Glutamatergic neuron (in vitro differentiated cells): ENCODE data around the gene SCN8A. TPM values are rescaled to one million over a fixed set of nuclear protein-coding genes. Genes with fewer than 3 reads are reported as not detected.
"Not testable (repeated sequence)": the region's sequence is repeated elsewhere in the genome, so short reads cannot be mapped to it uniquely, and the experiment has no call there.

Source experiments
- DNase-seq: peaks from one replicate; pipeline ENCODE4 v3.0.0; 2022
- H3K27ac Mint-ChIP-seq: one replicate; pipeline ENCODE4 v1.8.0; 2020; ENCODE audit warnings: mild to moderate bottlenecking, mixed read lengths, inconsistent platforms; ENCODE audit not compliant: unreplicated experiment
- H3K27me3 Mint-ChIP-seq: one replicate; pipeline ENCODE4 v1.8.0; 2020; ENCODE audit warnings: mild to moderate bottlenecking, moderate library complexity, mixed read lengths, inconsistent platforms; ENCODE audit not compliant: unreplicated experiment
- H3K36me3 Mint-ChIP-seq: one replicate; pipeline ENCODE4 v1.8.0; 2020; ENCODE audit warnings: mild to moderate bottlenecking, mixed read lengths, inconsistent platforms; ENCODE audit not compliant: unreplicated experiment
- H3K4me1 Mint-ChIP-seq: one replicate; pipeline ENCODE4 v1.8.0; 2020; ENCODE audit warnings: mild to moderate bottlenecking, low read depth, mixed read lengths, inconsistent platforms; ENCODE audit not compliant: unreplicated experiment
- H3K4me3 Mint-ChIP-seq: one replicate; pipeline ENCODE4 v1.8.0; 2020; ENCODE audit warnings: mild to moderate bottlenecking, mixed read lengths, inconsistent platforms; ENCODE audit not compliant: unreplicated experiment
- H3K9me3 Mint-ChIP-seq: one replicate; pipeline ENCODE4 v1.8.0; 2020; ENCODE audit warnings: mild to moderate bottlenecking, moderate library complexity, mixed read lengths, inconsistent platforms; ENCODE audit not compliant: unreplicated experiment
- CTCF ChIP-seq: fragments of 200-600 bp; sonication (generic); IDR thresholded peaks from one replicate; pipeline ENCODE4 v1.5.0; 2021; ENCODE audit not compliant: partially characterized antibody, unreplicated experiment
- total RNA-seq: library from RNA; stranded (reverse); fragmentation: NEBNext Ultra II Directional; extraction: Animal tissue kit (Norgen Biotek cat#: 25700); gene quantifications from one replicate; pipeline ENCODE4 v1.2.1, GENCODE V29; 2021; ENCODE audit not compliant: unreplicated experiment

Gene SCN8A
- total RNA-seq, 1 donor from 2014 or later: 47.6 TPM

- Mint-ChIP-seq H3K36me3 (peaks cover 32% of the 10 kb centered on the region), H3K27ac (no peak overlapping the region), H3K27me3 (peaks cover 6% of the 10 kb centered on the region), H3K4me3 (no peak overlapping the region), H3K4me1 (peaks cover 17% of the 10 kb centered on the region), H3K9me3 (peaks cover 14% of the 10 kb centered on the region)
- no peak for DNase-seq
- TF ChIP-seq CTCF: no peak
Observed at GRCh38 chr12:51639361-51639760, 48.3 kb downstream of the SCN8A start.

- Mint-ChIP-seq H3K27me3 (peaks cover 8% of the 10 kb centered on the region), H3K27ac (no peak overlapping the region), H3K9me3 (peaks cover 11% of the 10 kb centered on the region), H3K36me3 (peaks cover 30% of the 10 kb centered on the region), H3K4me3 (no peak overlapping the region), H3K4me1 (peaks cover 16% of the 10 kb centered on the region)
- DNase-seq: no peak
- no peak for TF ChIP-seq CTCF
Observed at GRCh38 chr12:51642286-51642685, 51.3 kb downstream of the SCN8A start.

- Mint-ChIP-seq H3K36me3 (peaks cover 22% of the 10 kb centered on the region), H3K4me1 (peaks cover 16% of the 10 kb centered on the region), H3K27me3 (peaks cover 6% of the 10 kb centered on the region), H3K9me3 (peaks cover 8% of the 10 kb centered on the region), H3K4me3 (no peak overlapping the region), H3K27ac (no peak overlapping the region)
- no peak for DNase-seq
- TF ChIP-seq CTCF: no peak
Observed at GRCh38 chr12:51643951-51644350, 52.9 kb downstream of the SCN8A start.

GRCh38 chr12:51644691-51645090, 53.7 kb downstream of the SCN8A start:
- H3K4me3 Mint-ChIP-seq, H3K27me3 Mint-ChIP-seq, H3K9me3 Mint-ChIP-seq, H3K27ac Mint-ChIP-seq, DNase-seq: not testable (repeated sequence)
- peaks cover 16% of the 10 kb centered on the region for H3K36me3 Mint-ChIP-seq
- H3K4me1 Mint-ChIP-seq: peaks cover 16% of the 10 kb centered on the region

GRCh38 chr12:51645961-51646360, 54.9 kb downstream of the SCN8A start:
- no peak for TF ChIP-seq CTCF
- DNase-seq: no peak
- peaks cover 16% of the 10 kb centered on the region for H3K36me3 Mint-ChIP-seq

GRCh38 chr12:51647647-51648046, 56.6 kb downstream of the SCN8A start:
- H3K4me1 Mint-ChIP-seq: peaks cover 18% of the 10 kb centered on the region
- no peak for DNase-seq
- H3K27me3 Mint-ChIP-seq: peaks cover 9% of the 10 kb centered on the region
- peaks cover 7% of the 10 kb centered on the region for H3K9me3 Mint-ChIP-seq
- no peak for TF ChIP-seq CTCF
- H3K36me3 Mint-ChIP-seq: peaks cover 16% of the 10 kb centered on the region
- no peak overlapping the region for H3K4me3 Mint-ChIP-seq
- no peak overlapping the region for H3K27ac Mint-ChIP-seq

More at GRCh38 chr12:51645961-51646360, 54.9 kb downstream of the SCN8A start:
- peaks cover 9% of the 10 kb centered on the region for H3K27me3 Mint-ChIP-seq
- peak overlapping the region; percentile 41 for H3K27ac Mint-ChIP-seq
- H3K4me1 Mint-ChIP-seq: peaks cover 16% of the 10 kb centered on the region
- peaks cover 7% of the 10 kb centered on the region for H3K9me3 Mint-ChIP-seq
- H3K4me3 Mint-ChIP-seq: no peak overlapping the region
